ENCODE measurements around the gene PLCB2.
A peak's percentile ranks its signal among the peaks of the same experiment; 100 is the strongest.

PLCB2 gene

GRCh38 chr15:40286794-40287193 is 20.9 kb downstream of the PLCB2 start:
- no peak overlapping the region for H3K4me3 ChIP-seq (replicated peaks in 1 of 2; ENCODE audit: low read depth in 2 of 2, low read length in 2 of 2)
- no peak for TF ChIP-seq CTCF (IDR thresholded peaks at IDR 0.05; ENCODE audit: low read depth, low read length)
- no peak for DNase-seq (ENCODE audit: low read depth in 2 of 2)

DNA sequence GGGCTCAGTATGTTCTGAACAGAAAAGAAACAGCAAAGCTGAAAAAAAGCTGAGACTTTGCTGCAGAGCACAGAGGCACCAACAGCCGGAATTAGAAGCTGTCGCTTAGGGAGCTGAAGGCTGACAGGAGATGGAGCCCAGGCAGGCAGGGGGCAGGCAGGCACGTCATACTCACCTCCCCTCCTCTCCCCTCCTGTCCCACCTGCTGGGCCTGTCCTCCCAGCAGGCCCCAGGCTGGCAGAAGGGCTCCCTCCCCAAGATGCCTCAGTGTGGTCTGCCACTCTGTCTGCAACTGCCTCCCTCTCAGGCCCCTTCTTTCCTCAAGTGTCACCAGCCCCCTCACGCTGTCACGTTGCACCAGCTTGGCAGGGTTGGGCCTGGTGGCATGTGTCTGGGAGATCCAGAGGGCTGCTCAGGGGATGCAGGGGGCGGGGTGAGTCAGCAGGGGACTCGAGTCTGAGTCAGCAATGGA is 21.6 kb downstream of the PLCB2 start:
- no peak for DNase-seq (ENCODE audit: low read depth in 2 of 2)
- TF ChIP-seq CTCF (IDR thresholded peaks at IDR 0.05; ENCODE audit: low read depth, low read length) = no peak
- H3K4me3 ChIP-seq (replicated peaks in 1 of 2; ENCODE audit: low read depth in 2 of 2, low read length in 2 of 2) = no peak overlapping the region

DNA sequence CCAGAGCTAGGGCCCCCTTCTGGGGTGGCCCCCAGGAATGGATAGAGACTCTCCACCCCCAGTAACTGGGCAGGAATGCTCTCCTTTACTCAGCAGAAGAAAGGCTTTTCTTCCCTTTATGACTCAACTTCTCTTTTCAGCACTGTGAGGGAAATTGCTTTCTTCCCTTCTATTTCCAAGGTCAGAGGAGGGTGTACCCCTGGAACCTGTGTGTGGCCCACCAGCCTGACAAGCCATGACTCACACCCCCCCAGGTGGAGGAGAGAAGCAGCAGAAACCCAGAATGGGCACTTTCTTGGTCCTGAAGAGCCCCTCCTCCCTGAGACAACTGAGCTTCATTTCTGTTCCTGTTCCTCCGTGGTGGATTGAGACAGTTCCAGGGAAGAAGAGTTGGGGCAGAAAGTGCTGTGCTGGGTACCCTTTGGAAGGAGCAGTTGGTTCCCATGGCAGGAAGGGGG is 22.2 kb downstream of the PLCB2 start:
- no peak overlapping the region for H3K4me3 ChIP-seq (replicated peaks in 1 of 2; ENCODE audit: low read depth in 2 of 2, low read length in 2 of 2)
- no peak for TF ChIP-seq CTCF (IDR thresholded peaks at IDR 0.05; ENCODE audit: low read depth, low read length)
- no peak for DNase-seq (ENCODE audit: low read depth in 2 of 2)

DNA sequence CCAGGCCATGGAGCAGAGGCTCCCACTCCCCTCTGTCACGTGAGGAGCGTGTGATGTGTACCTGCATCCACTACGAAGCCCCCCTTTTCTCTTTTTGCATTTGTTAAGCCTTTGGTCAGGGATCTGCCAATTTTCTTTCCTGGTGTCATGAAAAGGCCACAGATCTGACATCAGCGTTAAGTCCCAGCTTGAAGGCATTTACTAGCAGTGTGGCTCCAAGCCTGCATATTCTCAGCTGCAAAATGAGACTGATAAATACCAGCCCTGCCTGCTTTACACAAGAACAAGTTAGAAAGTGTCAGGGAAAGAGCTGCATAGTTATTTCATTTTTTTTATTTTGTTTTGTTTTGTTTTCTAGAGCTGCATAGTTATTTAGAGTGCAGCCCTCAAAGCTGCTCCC is 22.6 kb downstream of the PLCB2 start:
- H3K4me3 ChIP-seq (replicated peaks in 1 of 2; ENCODE audit: low read depth in 2 of 2, low read length in 2 of 2) = no peak overlapping the region
- peak in 1 of 2 donors; percentile 48 for DNase-seq (ENCODE audit: low read depth in 2 of 2)
- no peak for TF ChIP-seq CTCF (IDR thresholded peaks at IDR 0.05; ENCODE audit: low read depth, low read length)

DNA sequence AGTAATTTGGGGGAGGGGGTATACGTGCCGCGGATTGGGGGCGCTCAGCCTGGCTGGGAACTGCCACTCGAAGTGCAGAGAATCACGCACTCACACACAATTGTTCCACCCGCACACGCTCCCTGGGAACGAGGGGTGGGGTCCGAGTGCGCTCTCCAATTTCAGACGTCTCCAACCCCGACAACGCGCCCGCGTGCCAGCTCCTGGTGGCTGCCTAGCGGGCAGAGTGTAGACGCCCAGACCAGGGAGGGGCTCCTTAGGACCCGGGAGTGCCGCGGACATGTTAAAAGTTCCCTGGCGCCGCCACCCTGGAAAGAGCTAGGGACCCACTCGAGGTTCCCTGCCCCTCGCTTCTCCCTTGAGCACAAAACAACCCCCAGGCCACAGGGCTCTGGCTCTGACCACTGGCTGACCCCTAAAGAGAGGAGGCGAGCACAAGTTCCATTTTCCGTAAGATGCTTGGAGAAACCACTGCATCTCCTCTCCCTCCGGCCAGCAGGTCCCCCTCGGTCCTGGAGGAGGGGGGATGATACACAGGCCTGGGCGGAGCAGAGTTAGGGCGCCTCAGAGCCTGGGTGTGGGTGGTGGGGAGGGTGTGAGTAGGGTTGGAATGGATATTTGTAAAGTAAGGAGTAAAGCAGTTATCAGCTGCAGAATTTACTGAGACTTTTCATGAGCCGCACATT is 24.0 kb downstream of the PLCB2 start:
- TF ChIP-seq CTCF (IDR thresholded peaks at IDR 0.05; ENCODE audit: low read depth, low read length) = no peak
- DNase-seq (ENCODE audit: low read depth in 2 of 2) = no peak
- H3K4me3 ChIP-seq (replicated peaks in 1 of 2; ENCODE audit: low read depth in 2 of 2, low read length in 2 of 2) = no peak overlapping the region

DNA sequence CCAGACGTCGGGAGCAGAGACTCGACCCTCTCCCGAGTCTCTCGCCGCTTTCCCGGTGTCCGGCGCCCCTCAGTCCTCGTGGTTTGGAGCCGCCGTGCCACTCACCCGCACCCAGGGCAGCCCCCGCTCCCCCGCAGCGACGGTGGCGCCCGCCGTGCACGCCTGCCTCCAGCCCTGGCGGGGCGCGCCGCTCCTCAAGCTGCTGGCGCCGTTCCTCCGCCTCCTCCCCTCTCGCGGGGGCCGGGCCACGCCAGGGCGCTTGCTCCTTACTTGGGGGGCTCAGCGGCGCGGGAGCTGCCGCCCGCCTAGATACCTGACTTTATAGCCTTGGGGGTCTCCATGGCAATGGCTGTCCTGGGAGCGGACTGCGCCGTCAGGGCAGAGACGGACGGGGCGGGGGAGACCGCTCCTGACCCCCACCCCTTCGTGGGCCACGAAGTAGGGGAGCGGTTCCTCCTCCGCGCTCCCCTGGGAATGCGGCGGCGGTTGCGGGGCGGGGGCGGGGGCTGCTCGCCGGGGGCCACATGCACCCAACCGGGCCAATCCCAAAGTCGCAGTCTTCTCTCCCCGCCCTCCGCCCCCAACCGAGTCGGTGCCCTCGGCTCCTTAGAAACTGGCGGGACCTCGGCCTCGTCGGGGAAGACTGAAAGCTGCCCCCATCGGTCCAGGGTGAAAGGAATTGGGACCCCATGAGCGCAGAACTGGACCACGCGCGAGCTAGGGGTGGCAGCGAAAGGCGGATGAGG is 24.7 kb downstream of the PLCB2 start, which contains the start of gene ANKRD63:
Gene ANKRD63 (minus strand): TSS at position 196 of the 746 bp plus-strand sequence. CDS start 478 bp downstream, outside the sequence.
- TF ChIP-seq CTCF (IDR thresholded peaks at IDR 0.05; ENCODE audit: low read depth, low read length) = no peak
- DNase-seq (ENCODE audit: low read depth in 2 of 2) = no peak
- peak within 1 kb of the TSS; percentile 33 to 37 for H3K4me3 ChIP-seq (replicated peaks in 1 of 2; ENCODE audit: low read depth in 2 of 2, low read length in 2 of 2)

All from cardiac fibroblast (primary cell).